K562 (cell line): ENCODE measurements around the gene RBAK. TPM values are rescaled to one million over a fixed set of nuclear protein-coding genes. Genes with fewer than 3 reads are reported as not detected.

ENCODE experiments used
- ATAC-seq: fragments of 200-7000 bp; cut with Tn5 transposase; 3 replicates; pipeline ENCODE4 v1.9.1; 2020; ENCODE audit warnings: moderate library complexity
- BruUV-seq: library from RNA; stranded (reverse); fragments of 400-500 nt; replicated peaks from 2 replicates; lab custom pipeline; 2021; lab: Mats Ljungman, UMichigan
- CTCF ChIA-PET: fragments of 300-600 bp; formaldehyde crosslinking; extraction: SDS; loops from one replicate; lab custom pipeline; 2021; ENCODE audit warnings: low intra/inter-chr PET ratio; lab: Yijun Ruan, JAX
- POLR2A ChIA-PET: fragments of 300-600, 350-650 bp; sonication (Branson Sonifier 250); formaldehyde crosslinking; extraction: SDS; loops from one replicate; lab custom pipeline; 2021; ENCODE audit warnings: antibody characterized with exemption, inconsistent platforms; lab: Yijun Ruan, JAX
- DNase-seq, 4 experiments: peaks; one replicate each; pipeline versions ENCODE4 v3.0.0 to v3.0.0-alpha.2; 2011 to 2018; ENCODE audit warnings: low spot score in 3 of 4, mixed read lengths in 3 of 4; ENCODE audit errors: extremely low read depth in 1 of 4
- FAIRE-seq: peaks from 2 replicates; lab custom pipeline; 2011; peaks lifted over from hg19 to GRCh38; lab: Jason Lieb, UNC
- H2AFZ ChIP-seq: 2 replicates; pipeline ENCODE4 v1.6.0; 2011; ENCODE audit warnings: low read depth, low read length, control low read depth, inconsistent platforms
- H3K27ac ChIP-seq: fragments of 200-600 bp; 3 replicates; pipeline ENCODE4 v1.8.0; 2011; ENCODE audit warnings: low read depth, mild to moderate bottlenecking, control low read depth, inconsistent platforms, low read length, moderate library complexity, mixed read lengths; ENCODE audit errors: extremely low read depth
- H3K27me3 ChIP-seq, 2 experiments: fragments of 300-600 bp in 1 of 2; 2 replicates in 1 of 2; 3 replicates in 1 of 2; pipeline versions ENCODE4 v1.6.0 to v1.8.0; 2011; ENCODE audit warnings: inconsistent platforms in 2 of 2, low read length in 2 of 2, mild to moderate bottlenecking in 1 of 2, mixed read lengths in 1 of 2, moderate library complexity in 1 of 2; ENCODE audit not compliant: control insufficient read depth in 2 of 2, insufficient read depth in 2 of 2
- H3K36me3 ChIP-seq: fragments of 300-600 bp; 3 replicates; pipeline ENCODE4 v1.8.0; 2011; ENCODE audit warnings: mild to moderate bottlenecking, low read length, inconsistent platforms; ENCODE audit not compliant: control insufficient read depth, insufficient read depth
- H3K4me1 ChIP-seq, 2 experiments: fragments of 200-600 bp in 1 of 2; replicated peaks in 1 of 2; 2 replicates in 1 of 2; 3 replicates in 1 of 2; pipeline versions ENCODE4 v1.5.1 to v1.8.0; 2011; ENCODE audit warnings: inconsistent platforms in 2 of 2, low read length in 2 of 2, mild to moderate bottlenecking in 1 of 2, mixed read lengths in 1 of 2, moderate library complexity in 1 of 2; ENCODE audit not compliant: control insufficient read depth in 2 of 2, insufficient read depth in 2 of 2
- H3K4me2 ChIP-seq: 2 replicates; pipeline ENCODE4 v1.6.1; 2011; ENCODE audit warnings: low read length, control low read depth, inconsistent platforms, mixed read lengths; ENCODE audit not compliant: insufficient read depth
- H3K4me3 ChIP-seq: fragments of 200-600 bp; sonication (generic), shearing (Covaris generic); 2 replicates; pipeline ENCODE4 v1.5.1; 2016; ENCODE audit warnings: control low read depth, inconsistent platforms
- H3K79me2 ChIP-seq: fragments of 200-600 bp; 3 replicates; pipeline ENCODE4 v1.8.0; 2011; ENCODE audit warnings: low read length, inconsistent platforms; ENCODE audit not compliant: control insufficient read depth, insufficient read depth
- H3K9ac ChIP-seq, 2 experiments: 2 replicates each; pipeline versions ENCODE4 v1.6.0 to v1.6.1; 2011; ENCODE audit warnings: low read depth in 2 of 2, low read length in 2 of 2, control low read depth in 1 of 2, inconsistent platforms in 1 of 2, mild to moderate bottlenecking in 1 of 2, mixed read lengths in 1 of 2; ENCODE audit not compliant: insufficient read depth in 1 of 2
- H3K9me1 ChIP-seq: one replicate; pipeline ENCODE4 v1.6.0; 2011; ENCODE audit warnings: inconsistent platforms, mild to moderate bottlenecking, low read length, moderate library complexity; ENCODE audit not compliant: control insufficient read depth, insufficient read depth
- H3K9me3 ChIP-seq: replicated peaks from 2 replicates; pipeline ENCODE4 v1.5.1; 2011; ENCODE audit warnings: low read depth, low read length, inconsistent platforms; ENCODE audit not compliant: control insufficient read depth, insufficient read depth
- H4K20me1 ChIP-seq: replicated peaks from 2 replicates; pipeline ENCODE4 v1.6.1; 2011; ENCODE audit warnings: low read length, inconsistent platforms, mixed read lengths; ENCODE audit not compliant: control insufficient read depth, insufficient read depth
- ARNT ChIP-seq, 2 experiments: fragments of 450-650 bp; IDR thresholded peaks; 2 replicates each; pipeline ENCODE4 v1.6.1; 2016; ENCODE audit warnings: mild to moderate bottlenecking in 1 of 2
- CBX3 ChIP-seq, 2 experiments: IDR thresholded peaks; 1 replicate in 1 of 2; 2 replicates in 1 of 2; pipeline ENCODE4 v1.6.1; 2012; ENCODE audit warnings: inconsistent platforms in 2 of 2, low read length in 2 of 2, borderline replicate concordance in 1 of 2, control low read depth in 1 of 2
- GTF2F1 ChIP-seq: IDR thresholded peaks from 2 replicates; pipeline ENCODE4 v1.6.1; 2011; ENCODE audit warnings: low read depth, low read length, improper control_type of control experiment
- JUN ChIP-seq, 2 experiments: sonication (generic) in 1 of 2; formaldehyde crosslinking in 1 of 2; IDR thresholded peaks; 2 replicates each; pipeline versions ENCODE4 v1.6.1 to v1.8.0; 2012 to 2022; ENCODE audit warnings: borderline replicate concordance in 2 of 2, mild to moderate bottlenecking in 2 of 2, improper control_type of control experiment in 1 of 2, low read depth in 1 of 2, low read length in 1 of 2, missing genetic modification reagents in 1 of 2
- LEF1 ChIP-seq: fragments of 450-650 bp; IDR thresholded peaks from 2 replicates; pipeline ENCODE4 v1.6.1; 2016; ENCODE audit warnings: mild to moderate bottlenecking
- NEUROD1 ChIP-seq: fragments of 150-350 bp; IDR thresholded peaks from 2 replicates; pipeline ENCODE4 v1.6.1; 2014; ENCODE audit warnings: borderline replicate concordance, low read length, low read depth; ENCODE audit not compliant: partially characterized antibody
- NFE2 ChIP-seq: IDR thresholded peaks from 2 replicates; pipeline ENCODE4 v1.6.1; 2014; ENCODE audit warnings: antibody characterized with exemption, low read depth
- NFRKB ChIP-seq: fragments of 450-650 bp; IDR thresholded peaks from 2 replicates; pipeline ENCODE4 v1.6.1; 2016; ENCODE audit warnings: low read depth
- SOX6 ChIP-seq: fragments of 450-650 bp; IDR thresholded peaks from 2 replicates; pipeline ENCODE4 v1.6.1; 2014; ENCODE audit warnings: mild to moderate bottlenecking
- SP1 ChIP-seq: sonication (generic); formaldehyde crosslinking; IDR thresholded peaks from 2 replicates; pipeline ENCODE4 v1.8.1; 2022; ENCODE audit warnings: mild to moderate bottlenecking, missing genetic modification reagents
- TEAD4 ChIP-seq, 2 experiments: sonication (generic) in 1 of 2; formaldehyde crosslinking in 1 of 2; IDR thresholded peaks; 2 replicates each; pipeline versions ENCODE4 v1.6.1 to v1.8.0; 2012 to 2022; ENCODE audit warnings: borderline replicate concordance in 1 of 2, inconsistent platforms in 1 of 2, low read length in 1 of 2, mild to moderate bottlenecking in 1 of 2, missing genetic modification reagents in 1 of 2
- TRIM28 ChIP-seq: fragments of 450-650 bp; IDR thresholded peaks from 2 replicates; pipeline ENCODE4 v1.6.1; 2017
- XRCC3 ChIP-seq: fragments of 450-650 bp; IDR thresholded peaks from 2 replicates; pipeline ENCODE4 v1.6.1; 2017; ENCODE audit warnings: mild to moderate bottlenecking, moderate library complexity
- ZEB2 ChIP-seq: fragments of 450-650 bp; IDR thresholded peaks from 2 replicates; pipeline ENCODE4 v1.6.1; 2016
- ZNF445 ChIP-seq: fragments of 250-450 bp; sonication (Bioruptor Pico); IDR thresholded peaks from 2 replicates; pipeline ENCODE4 v1.4.0; 2020; ENCODE audit warnings: low read depth, mild to moderate bottlenecking, moderate library complexity
- ZNF75A ChIP-seq: fragments of 450-650 bp; formaldehyde crosslinking; IDR thresholded peaks from 2 replicates; pipeline ENCODE4 v1.4.0; 2020; ENCODE audit warnings: mild to moderate bottlenecking
- WGBS: fragments of 100-300 bp; shearing (Covaris generic); methylation state at CpG from one replicate; pipeline ENCODE4 v1.1.6; 2016; ENCODE audit warnings: low coverage, mixed read lengths; ENCODE audit not compliant: insufficient coverage; ENCODE audit errors: missing lambda C conversion rate; 5-methylcytosine and 5-hydroxymethylcytosine counted together
- in situ Hi-C: fragments of 300-500 bp; cut with MboI; formaldehyde crosslinking; loops from 4 replicates; pipeline ENCODE4 v1.15.0; 2018; ENCODE audit warnings: inconsistent platforms, mixed read lengths
- intact Hi-C: fragments of 100-400 bp; cut with micrococcal nuclease; formaldehyde crosslinking; loops from 2 replicates; pipeline ENCODE4 v1.14.2; 2022
- polyA plus RNA-seq, 8 experiments: library from polyadenylated mRNA; depleted of rRNA in 4 of 8; stranded (reverse) in 5 of 8; unstranded in 3 of 8; fragments of >200 nt; fragmentation: Nextera tagmentation in 2 of 8; fragmentation: Illumina TruSeq in 1 of 8; extraction: Ambion mirVana in 2 of 8; extraction: Trizol in 1 of 8; gene quantifications; 2 replicates each; pipeline versions ENCODE4 v1.2.1 to v1.2.3, GENCODE V29; 2011 to 2014; ENCODE audit warnings: inconsistent platforms in 1 of 8, missing spikeins in 1 of 8
- total RNA-seq, 7 experiments: library from RNA; depleted of rRNA in 6 of 7; stranded (reverse); fragments of >200 nt in 6 of 7; fragmentation: Illumina TruSeq in 2 of 7; extraction: Trizol in 2 of 7; gene quantifications; 2 replicates each; pipeline versions ENCODE4 v1.2.1 to v1.2.3, GENCODE V29; 2011 to 2021; ENCODE audit warnings: low replicate concordance in 1 of 7
- TF ChIP-seq, protein P1 (sequence below), 2 experiments: fragments of 250-450 bp in 1 of 2; fragments of 450-650 bp in 1 of 2; sonication (Bioruptor Pico) in 1 of 2; IDR thresholded peaks; 2 replicates each; pipeline versions ENCODE4 v1.6.1 to v1.8.0; 2016 to 2021; ENCODE audit warnings: mild to moderate bottlenecking in 2 of 2, moderate library complexity in 2 of 2, missing compliant biosample characterization in 1 of 2, missing genetic modification characterization in 1 of 2
- TF ChIP-seq, protein P2 (sequence below): fragments of 450-650 bp; IDR thresholded peaks from 2 replicates; pipeline ENCODE4 v1.6.1; 2018; ENCODE audit warnings: mild to moderate bottlenecking, low read depth; ENCODE audit not compliant: partially characterized antibody
- TF ChIP-seq, protein P3 (sequence below): fragments of 250-450 bp; sonication (Bioruptor Pico); IDR thresholded peaks from 2 replicates; pipeline ENCODE4 v1.5.1; 2021; ENCODE audit warnings: mild to moderate bottlenecking

RBAK gene
- total and polyA plus RNA-seq, 9 of the 15 experiments (the other 6 are each of a cell fraction or from before 2014, with no cell fraction given) = 2.7 to 13.2 (median 10.1) TPM

DNA sequence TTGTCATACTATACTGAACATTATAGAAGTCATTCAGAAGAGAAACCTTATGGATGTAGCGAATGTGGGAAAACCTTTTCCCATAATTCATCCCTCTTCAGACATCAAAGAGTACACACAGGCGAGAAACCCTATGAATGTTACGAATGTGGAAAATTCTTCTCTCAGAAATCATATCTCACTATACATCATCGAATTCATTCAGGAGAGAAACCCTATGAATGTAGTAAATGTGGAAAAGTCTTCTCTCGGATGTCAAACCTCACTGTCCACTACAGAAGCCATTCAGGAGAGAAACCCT lies 19.4 kb downstream of the RBAK start:
- Histone ChIP-seq H3K9me3 (peaks cover 70% of the 10 kb centered on the region), H3K4me3 (no peak overlapping the region)
- TF ChIP-seq CBX3 (IDR thresholded peaks at IDR 0.05; ENCODE audit: borderline replicate concordance in 1 of 2, low read length in 2 of 2) (peak in 1 of 2 experiments; percentile 70; a peak in 1 of 3 replicates), LEF1 (0 out of 2 replicates have a peak, but pooled peaks have one; percentile 14), SP1 (CRISPR knock-in tag) (no peak), JUN (IDR thresholded peaks at IDR 0.05; ENCODE audit: borderline replicate concordance, low read depth, low read length) (0 out of 2 replicates have a peak, but pooled peaks have one; percentile 26), JUN (CRISPR knock-in tag; IDR thresholded peaks at IDR 0.05; ENCODE audit: borderline replicate concordance) (no peak), NFE2 (no peak), ZNF75A (CRISPR knock-in tag) (peak; percentile 100), TEAD4 (IDR thresholded peaks at IDR 0.05; ENCODE audit: low read length) (peak; percentile 30; the same call in 1 of the 2 replicates), TEAD4 (CRISPR knock-in tag; IDR thresholded peaks at IDR 0.05; ENCODE audit: borderline replicate concordance) (no peak), NFRKB (peak; percentile 16; the same call in 1 of the 2 replicates), GTF2F1 (0 out of 2 replicates have a peak, but pooled peaks have one; percentile 55), SOX6 (peak; percentile 74), NEUROD1 (no peak), XRCC3 (peak; percentile 94), ZNF445 (peak; percentile 76), ARNT (IDR thresholded peaks at IDR 0.05) (0 out of 4 replicates have a peak, but pooled peaks of 1 of the 2 experiments have one; percentile 22), ZEB2 (peak; percentile 42), TRIM28 (peak; percentile 96)
- TF ChIP-seq, protein P1, sequence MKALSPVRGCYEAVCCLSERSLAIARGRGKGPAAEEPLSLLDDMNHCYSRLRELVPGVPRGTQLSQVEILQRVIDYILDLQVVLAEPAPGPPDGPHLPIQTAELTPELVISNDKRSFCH (CRISPR knock-in tag; IDR thresholded peaks at IDR 0.05) = no peak
- TF ChIP-seq, protein P1 (tag; IDR thresholded peaks at IDR 0.05) = no peak
- TF ChIP-seq, protein P2, sequence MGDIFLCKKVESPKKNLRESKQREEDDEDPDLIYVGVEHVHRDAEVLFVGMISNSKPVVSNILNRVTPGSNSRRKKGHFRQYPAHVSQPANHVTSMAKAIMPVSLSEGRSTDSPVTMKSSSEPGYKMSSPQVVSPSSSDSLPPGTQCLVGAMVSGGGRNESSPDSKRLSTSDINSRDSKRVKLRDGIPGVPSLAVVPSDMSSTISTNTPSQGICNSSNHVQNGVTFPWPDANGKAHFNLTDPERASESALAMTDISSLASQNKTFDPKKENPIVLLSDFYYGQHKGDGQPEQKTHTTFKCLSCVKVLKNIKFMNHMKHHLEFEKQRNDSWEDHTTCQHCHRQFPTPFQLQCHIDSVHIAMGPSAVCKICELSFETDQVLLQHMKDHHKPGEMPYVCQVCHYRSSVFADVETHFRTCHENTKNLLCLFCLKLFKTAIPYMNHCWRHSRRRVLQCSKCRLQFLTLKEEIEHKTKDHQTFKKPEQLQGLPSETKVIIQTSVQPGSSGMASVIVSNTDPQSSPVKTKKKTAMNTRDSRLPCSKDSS = peak; percentile 96
- TF ChIP-seq, protein P3, sequence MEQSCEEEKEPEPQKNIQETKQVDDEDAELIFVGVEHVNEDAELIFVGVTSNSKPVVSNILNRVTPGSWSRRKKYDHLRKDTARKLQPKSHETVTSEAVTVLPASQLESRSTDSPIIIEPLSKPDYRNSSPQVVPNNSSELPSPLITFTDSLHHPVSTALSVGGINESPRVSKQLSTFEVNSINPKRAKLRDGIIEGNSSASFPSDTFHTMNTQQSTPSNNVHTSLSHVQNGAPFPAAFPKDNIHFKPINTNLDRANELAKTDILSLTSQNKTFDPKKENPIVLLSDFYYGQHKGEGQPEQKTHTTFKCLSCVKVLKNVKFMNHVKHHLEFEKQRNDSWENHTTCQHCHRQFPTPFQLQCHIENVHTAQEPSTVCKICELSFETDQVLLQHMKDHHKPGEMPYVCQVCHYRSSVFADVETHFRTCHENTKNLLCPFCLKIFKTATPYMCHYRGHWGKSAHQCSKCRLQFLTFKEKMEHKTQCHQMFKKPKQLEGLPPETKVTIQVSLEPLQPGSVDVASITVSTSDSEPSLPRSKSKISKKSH = 0 out of 2 replicates have a peak, but pooled peaks have one; percentile 51

More for the DNA sequence above, 19.4 kb downstream of the RBAK start:
- BruUV-seq = no TSS peak
- intact Hi-C loops (no loop called here), in situ Hi-C loops (no loop called here)
- Histone ChIP-seq H3K36me3 (peaks cover 52% of the 10 kb centered on the region), H3K9me1 (no peaks in the 10 kb centered on the region), H3K79me2 (no peaks in the 10 kb centered on the region), H3K27ac (no peak overlapping the region), H2AFZ (no peak overlapping the region), H3K4me2 (no peak overlapping the region), H3K9ac (no peak overlapping the region), H3K27me3 (no peaks in the 10 kb centered on the region), H3K4me1 (no peaks in the 10 kb centered on the region), H4K20me1 (no peaks in the 10 kb centered on the region)
- FAIRE-seq (no peak), DNase-seq (no peak), ATAC-seq (no peak)
- ChIA-PET CTCF (no interaction called here), POLR2A (no interaction called here)
- WGBS = 90% methylated on average over 5 of the region's 5 CpGs
